ENCODE measurements around the gene C1QTNF9B.

DNA sequence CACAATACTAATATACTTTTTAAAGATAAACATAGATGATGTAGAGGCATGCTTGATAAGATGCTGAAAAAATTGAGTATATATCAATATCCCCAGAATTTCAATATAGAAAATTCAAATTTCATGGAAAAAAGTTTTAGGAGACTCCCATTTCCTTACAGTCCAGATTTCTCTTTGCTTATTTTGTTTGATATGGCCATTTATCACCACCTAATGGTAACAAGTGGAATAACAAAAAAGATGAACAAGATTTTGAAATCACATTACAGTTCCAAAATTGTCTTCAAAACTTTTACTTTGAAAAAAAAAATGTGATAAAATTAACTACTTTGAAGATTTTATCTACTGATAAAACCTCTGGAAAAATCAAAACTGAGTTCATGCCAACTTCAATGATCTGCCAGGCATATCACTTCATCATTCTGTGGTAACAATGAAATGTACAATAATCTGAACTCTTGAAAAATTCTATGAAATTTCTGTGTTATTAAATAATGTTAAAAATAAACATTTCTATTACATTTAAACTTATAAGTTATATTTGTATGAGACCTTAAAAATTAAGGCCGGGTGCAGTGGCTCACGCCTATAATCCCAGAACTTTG, 25.6 kb downstream of the C1QTNF9B start:
- TF ChIP-seq CTCF (conservative IDR thresholded peaks at IDR 0.05; ENCODE audit: low read depth, low read length), result peak; percentile 74
- no peak for TF ChIP-seq EZH2 (IDR thresholded peaks at IDR 0.05; ENCODE audit: low read length, unreplicated experiment)

Data from PC-3 (cell line).